AG09309 (cell line): ENCODE measurements around the gene C9orf153.

Experiments
- DNase-seq: peaks from one replicate; pipeline ENCODE4 v3.0.0-alpha.2; 2010; ENCODE audit warnings: low read depth
- H3K4me3 ChIP-seq: 2 replicates; pipeline ENCODE4 v1.5.1; 2011; ENCODE audit warnings: mild to moderate bottlenecking, low read depth, low read length, moderate library complexity; ENCODE audit not compliant: control insufficient read depth
- CTCF ChIP-seq: IDR thresholded peaks from 2 replicates; pipeline ENCODE4 v1.5.1; 2011; ENCODE audit warnings: mild to moderate bottlenecking, low read depth, low read length, inconsistent platforms; ENCODE audit not compliant: insufficient read depth, control insufficient read depth; ENCODE audit errors: missing control alignments

C9orf153 gene

GRCh38 chr9:86175223-86175622, 84.2 kb downstream of the C9orf153 start:
- TF ChIP-seq CTCF, result no peak
- no peak for DNase-seq
- H3K4me3 ChIP-seq, result no peak overlapping the region
